Measurements from ENCODE around the gene TYR. TPM values are rescaled to one million over a fixed set of nuclear protein-coding genes. Genes with fewer than 3 reads are reported as not detected.

TYR gene
- total RNA-seq, 1 experiment from 2014 or later: not detected

Other genes starting within 250 kb of the TYR start
- gene GRM5, start 111.9 kb upstream of the TYR start, total RNA-seq (2014; rRNA removed; shearing (Covaris generic)): not detected in 2 replicates